Daoy (cell line): ENCODE measurements around the gene RBBP5. TPM values are rescaled to one million over a fixed set of nuclear protein-coding genes. Genes with fewer than 3 reads are reported as not detected.

Experiments used
- DNase-seq: peaks from one replicate; pipeline ENCODE4 v3.0.0-alpha.2; 2015; ENCODE audit warnings: low read depth
- total RNA-seq: library from RNA; depleted of rRNA; stranded (reverse); fragments of >200 nt; shearing (Covaris generic); gene quantifications from 2 replicates; pipeline ENCODE4 v1.2.3, GENCODE V29; 2014

RBBP5 gene
- total RNA-seq, 1 experiment from 2014 or later: 22.6 TPM

DNA sequence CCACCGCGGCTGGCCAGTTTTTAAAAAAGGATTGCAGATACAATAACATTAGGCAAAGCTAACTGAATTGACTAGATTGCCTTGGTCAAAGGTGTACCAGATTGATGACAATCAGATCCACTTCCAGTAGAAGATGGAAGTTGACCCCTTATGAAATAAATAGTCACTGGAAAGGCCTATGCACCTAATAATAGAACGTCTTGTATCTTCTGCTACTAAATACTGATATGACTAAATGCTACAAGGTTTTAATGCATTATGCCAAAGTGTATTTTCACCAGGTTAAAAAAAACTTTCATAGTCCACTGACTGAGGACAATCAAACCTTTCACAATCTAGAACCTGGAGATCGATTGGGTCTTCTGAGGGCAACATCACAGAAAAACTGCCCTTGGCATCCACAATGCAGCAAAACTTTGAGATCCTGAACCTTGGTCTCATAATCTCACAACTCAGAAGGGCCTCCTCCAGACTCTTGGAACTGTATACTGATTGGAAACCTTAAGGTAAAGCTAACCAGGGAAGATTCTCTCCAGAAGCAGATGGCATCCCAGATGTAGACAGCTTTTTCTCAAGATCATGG lies 7.8 kb upstream of the RBBP5 start:
- no peak for DNase-seq

GRCh38 chr1:205128050-205128449 lies 6.3 kb upstream of the RBBP5 start:
- DNase-seq: no peak

DNA sequence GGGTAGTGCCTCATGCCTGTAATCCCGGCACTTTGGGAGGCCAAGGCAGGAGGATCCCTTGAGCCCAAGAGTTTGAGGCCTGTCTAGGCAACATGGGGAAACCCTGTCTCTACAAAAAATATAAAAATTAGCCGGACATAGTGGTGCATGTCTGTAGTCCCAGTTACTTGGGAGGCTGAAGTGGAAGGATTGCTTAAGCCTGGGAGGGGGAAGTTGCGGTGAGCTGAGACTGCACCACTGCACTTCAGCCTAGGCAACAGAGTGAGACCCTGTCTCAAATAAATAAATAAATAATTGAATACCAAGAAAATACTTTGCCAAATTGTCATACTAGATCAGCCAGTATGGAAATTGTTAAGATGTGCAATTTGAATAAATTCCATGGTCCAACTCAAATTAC lies 5.9 kb upstream of the RBBP5 start:
- no peak for DNase-seq

DNA sequence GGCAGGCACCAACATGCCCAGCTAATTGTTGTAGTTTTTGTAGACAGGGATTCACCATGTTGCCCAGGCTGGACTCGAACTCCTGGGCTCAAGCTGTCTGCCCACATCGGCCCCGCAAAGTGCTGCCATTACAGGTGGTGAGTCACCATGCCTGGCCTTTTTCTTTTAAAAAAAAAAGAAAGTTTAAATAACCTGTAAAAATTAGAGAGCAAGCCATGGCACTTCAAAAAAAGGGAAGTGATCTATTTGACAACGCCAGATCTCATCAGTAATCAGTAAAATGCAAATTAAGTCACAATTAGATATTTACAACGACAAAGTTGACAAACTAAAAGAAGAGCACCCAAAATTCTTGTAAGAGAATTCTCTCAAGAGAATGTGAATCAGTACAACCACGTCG lies 2.9 kb upstream of the RBBP5 start:
- no peak for DNase-seq

- DNase-seq: no peak
These were observed 708 bp upstream of the RBBP5 start for GRCh38 chr1:205122489-205122882.

GRCh38 chr1:205118752-205119151 lies 3.0 kb downstream of the RBBP5 start:
- no peak for DNase-seq

GRCh38 chr1:205111354-205111753 lies 10.4 kb downstream of the RBBP5 start:
- no peak for DNase-seq

DNA sequence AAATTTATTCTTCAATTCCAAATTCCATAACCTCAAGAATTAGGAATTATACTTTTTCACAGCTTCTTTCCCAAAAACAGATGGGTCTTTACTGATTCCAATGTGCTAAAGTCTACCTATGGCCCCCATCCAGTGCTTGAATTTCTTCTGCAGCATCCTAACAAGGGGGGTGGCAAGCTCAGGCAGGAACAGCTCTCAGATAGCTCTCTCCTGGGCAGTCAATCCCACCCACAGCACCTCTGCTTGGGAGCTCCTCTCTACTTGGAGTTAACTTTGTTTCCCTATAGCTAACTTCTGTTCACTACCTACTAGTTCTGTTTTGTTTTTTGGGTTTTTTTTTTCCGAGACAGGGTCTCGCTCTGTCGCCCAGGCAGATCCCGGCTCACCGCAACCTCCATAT lies 12.1 kb downstream of the RBBP5 start:
- DNase-seq: no peak

DNA sequence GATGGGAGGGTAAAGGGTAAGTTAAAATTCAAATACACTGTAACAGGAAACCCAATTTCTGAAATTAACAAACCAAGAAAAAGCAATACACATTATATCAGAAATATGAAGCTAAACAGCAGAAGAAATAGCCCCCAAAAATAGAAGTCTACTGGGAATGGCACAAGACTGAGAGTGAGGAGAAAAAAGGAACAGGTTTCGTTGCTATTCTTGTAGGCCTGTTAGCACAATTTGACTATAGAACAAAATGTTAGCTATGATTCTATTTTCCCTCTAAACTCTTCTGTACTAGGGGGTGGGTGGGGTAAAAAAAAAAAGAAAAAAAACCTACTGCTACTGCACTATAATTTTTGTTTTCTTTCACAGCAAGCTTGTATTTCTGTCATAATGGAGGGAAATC lies 12.5 kb downstream of the RBBP5 start:
- no peak for DNase-seq

GRCh38 chr1:205108464-205108863 lies 13.3 kb downstream of the RBBP5 start:
- DNase-seq: no peak

GRCh38 chr1:205107327-205107726 lies 14.5 kb downstream of the RBBP5 start:
- DNase-seq: no peak

DNA sequence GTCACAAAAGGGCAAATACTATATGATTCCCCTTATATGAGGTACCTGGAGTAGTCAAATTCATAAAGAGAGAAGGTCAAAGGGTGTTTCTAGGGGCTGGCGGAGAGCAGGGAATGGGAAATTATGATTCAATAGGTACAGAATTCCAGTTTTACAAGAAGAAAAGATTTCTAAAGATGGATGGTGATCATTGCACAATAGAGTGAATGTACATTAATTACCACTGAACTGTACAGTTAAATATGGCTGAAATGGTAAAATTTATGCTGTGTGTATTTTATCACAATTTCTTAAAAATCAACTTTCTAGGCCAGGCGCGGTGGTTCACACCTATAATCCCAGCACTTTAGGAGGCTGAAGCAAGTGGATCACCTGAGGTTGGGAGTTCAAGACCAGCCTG lies 19.4 kb downstream of the RBBP5 start:
- no peak for DNase-seq

DNA sequence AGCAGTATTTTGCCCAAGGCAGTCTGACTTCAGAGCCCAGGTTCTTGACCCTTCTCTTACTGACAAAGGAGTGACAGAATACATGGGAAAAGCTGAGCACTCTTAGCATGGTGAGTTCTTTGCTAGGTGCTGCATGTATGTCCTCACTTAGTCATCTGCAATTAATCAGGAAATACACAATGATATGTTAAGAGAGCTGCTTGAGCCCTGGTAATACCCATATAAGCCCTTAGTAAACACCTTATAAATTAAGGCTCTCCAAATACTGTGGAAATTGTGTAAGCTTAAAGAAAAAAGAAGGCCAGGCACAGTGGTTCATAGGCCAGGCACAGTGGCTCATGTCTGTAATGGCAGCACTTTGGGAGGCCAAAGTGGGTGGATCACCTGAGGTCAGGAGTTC lies 23.5 kb downstream of the RBBP5 start:
- DNase-seq: no peak

GRCh38 chr1:205095422-205095821 lies 26.4 kb downstream of the RBBP5 start:
- DNase-seq: no peak

DNA sequence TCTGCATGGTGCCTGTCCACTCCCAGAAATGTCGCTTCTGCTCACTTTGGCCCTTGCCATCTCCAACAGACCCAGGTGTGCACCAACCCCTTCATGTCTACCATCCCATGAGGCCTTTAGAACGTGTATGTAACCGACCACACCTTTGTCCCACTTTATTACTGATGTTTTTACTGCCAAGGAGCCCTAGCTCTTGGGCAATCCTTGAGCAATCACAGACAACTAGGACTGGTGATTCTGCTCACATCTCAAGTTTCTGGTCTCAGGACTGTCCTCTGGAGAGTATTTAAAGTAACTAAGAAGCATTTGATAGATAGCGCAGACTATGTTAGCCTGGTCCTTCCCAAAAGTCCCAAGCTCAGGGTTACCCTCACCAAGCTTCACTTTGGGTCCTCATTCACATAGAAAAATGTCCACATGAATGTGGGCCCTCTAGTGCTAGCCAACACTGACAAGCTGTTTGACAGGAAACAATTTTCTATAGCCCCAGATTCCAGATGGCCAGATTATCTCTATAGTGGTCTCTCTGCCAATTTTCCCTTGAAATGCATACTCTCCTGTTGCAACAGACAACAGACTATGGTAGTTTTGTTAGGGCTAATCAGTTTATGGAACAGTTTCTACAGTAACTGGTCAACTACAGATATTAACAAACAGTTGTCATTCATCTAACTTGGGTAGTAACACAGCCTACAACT lies 30.6 kb downstream of the RBBP5 start:
- no peak for DNase-seq

DNA sequence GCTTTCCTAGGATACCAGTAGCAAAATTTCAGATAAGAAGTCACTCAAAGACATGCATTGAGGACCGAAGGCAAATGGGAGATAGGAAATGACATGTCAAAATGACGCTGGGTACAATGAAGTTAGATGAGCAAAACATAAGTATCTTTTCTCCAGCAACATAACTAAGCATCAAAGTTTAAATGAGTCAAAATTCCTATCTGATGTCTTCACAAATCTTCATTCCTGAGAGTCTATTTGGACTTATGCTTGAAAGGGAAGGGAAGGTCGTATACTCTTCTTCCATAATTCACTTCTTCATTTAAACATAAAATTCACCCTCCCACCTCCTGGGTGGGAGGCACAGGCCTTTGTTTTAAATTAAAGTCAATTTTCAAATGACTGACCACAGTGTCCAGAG lies 33.4 kb downstream of the RBBP5 start:
- DNase-seq: no peak

DNA sequence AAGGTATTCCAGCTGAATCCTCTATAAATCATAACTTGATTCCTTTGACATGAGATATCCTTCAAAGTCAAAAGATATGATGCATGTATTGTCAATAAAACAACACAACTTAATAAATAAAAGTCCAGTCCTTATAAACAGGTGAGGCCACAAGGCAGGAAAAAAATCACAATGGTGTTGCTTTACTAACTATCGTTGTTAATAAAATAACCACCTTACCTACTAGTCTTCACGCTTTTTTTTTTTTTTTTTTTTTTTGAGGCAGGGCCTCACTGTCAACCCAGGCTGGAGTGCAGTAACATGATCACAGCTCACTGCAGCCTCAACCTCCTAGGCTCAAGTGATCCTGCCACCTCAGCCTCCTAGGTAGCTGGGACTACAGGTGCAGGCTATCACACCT lies 37.4 kb downstream of the RBBP5 start, which contains the start of gene TMEM81:
TMEM81 (minus strand) TSS at position 101 of the 400 bp plus-strand sequence. CDS start 140 bp downstream, outside the sequence.
- no peak for DNase-seq

DNA sequence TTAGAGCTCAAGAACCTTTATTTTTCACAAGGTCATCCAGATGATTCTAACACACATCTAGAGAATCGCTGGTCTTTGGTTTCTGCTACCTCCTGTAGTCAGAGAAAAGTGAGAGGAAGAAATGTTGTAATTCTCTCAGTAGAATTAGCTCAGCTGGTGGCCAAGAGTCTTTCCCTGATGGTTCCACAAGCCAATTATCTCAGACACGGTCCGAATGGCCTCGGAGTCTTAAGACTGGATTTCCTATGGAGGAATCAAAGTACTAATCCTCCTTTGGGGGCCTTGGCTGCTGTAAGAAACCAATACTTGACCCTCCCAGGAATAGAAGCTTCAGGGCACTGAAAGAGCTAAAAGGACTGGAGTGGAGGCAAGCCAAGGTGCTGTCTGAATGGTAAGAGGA lies 39.3 kb downstream of the RBBP5 start:
- DNase-seq: no peak

DNA sequence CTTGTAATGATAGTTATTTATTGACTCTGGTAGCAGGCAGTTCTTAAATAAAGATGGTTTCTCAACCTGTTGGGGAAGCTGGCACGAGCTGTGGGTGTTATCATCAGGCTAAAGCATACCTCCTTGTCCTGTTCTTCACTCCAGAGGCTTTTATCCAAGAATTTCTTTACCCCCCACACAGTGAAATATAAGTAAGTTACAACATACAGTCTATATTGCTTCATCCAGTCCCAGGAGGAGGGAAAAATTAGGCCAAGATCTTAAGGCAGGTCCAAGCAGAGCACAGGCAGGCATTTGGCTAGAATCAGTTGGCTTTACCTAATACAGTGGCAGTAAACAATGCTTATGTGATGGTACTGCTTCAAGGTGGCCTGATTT lies 43.9 kb downstream of the RBBP5 start:
- DNase-seq: no peak

- no peak for DNase-seq
These were observed 44.4 kb downstream of the RBBP5 start for GRCh38 chr1:205077158-205077933.

DNA sequence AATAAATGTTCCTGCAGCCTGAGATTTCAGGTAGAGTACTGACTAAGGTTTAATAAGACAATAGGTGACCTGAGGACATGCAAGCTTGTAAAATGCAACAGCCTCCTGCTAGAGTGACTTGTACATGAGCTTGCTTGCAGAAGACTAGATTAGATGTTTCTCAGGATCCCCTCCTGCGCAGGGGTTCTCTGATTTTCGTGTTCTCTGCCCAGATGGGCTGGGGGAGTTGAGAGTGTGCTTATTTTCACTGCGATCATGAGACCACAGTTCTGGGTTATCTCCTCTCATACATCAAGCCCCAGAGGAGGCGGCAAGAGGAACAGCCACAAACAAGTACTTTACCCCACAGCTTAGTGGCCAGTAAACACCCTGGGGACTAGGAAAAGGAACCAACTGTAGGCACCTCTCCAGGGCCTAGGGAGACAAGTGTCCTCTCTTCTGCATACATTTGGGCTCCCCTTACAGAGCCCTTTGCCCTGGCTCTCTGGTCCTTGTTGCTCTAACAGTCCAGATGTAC lies 45.5 kb downstream of the RBBP5 start:
- no peak for DNase-seq

DNA sequence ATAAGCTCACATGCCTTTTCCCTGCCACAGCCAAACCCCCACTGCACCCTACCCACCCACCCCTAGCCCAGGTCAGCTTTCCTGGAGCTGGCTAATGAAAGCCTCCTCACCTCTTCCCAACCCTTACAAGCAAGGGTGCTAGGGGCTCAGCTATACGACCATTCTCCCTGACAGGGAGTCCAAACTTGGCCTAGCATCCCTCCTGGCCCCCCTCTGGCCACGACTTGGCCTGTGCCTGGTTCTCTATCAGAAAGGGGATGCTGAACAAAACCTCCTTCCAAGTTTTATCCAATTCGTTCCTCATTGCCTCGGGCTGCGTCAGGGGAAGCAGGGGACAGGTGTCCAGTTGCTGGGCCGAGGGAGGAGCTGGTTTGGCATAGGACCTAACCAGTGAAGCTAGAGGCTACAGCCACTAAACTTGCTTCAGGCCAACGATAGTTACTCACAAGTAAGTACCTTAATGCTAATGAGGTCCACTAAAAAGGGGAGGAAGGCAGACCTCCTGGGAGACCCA lies 46.1 kb downstream of the RBBP5 start:
- no peak for DNase-seq

- no peak for DNase-seq
These were observed 47.3 kb downstream of the RBBP5 start for GRCh38 chr1:205074513-205074912.
